HCT116 (cell line): ENCODE measurements around the gene PRG2. TPM values are rescaled to one million over a fixed set of nuclear protein-coding genes. Genes with fewer than 3 reads are reported as not detected.

Experiments used
- ATAC-seq: fragments of 200-7000 bp; cut with Tn5 transposase; 2 replicates; pipeline ENCODE4 v1.9.1; 2020; ENCODE audit warnings: mild to moderate bottlenecking, moderate library complexity
- BruUV-seq: library from RNA; stranded (reverse); fragments of 400-500 nt; replicated peaks from 2 replicates; lab custom pipeline; 2021; lab: Mats Ljungman, UMichigan
- CTCF ChIA-PET: fragments of 300-600 bp; sonication (Branson Sonifier 250); formaldehyde crosslinking; loops from one replicate; lab custom pipeline; 2021; ENCODE audit warnings: antibody characterized with exemption; lab: Charles Lee
- POLR2A ChIA-PET: fragments of 300-600, 350-600 bp; sonication (Branson Sonifier 250); formaldehyde crosslinking; loops from one replicate; lab custom pipeline; 2021; ENCODE audit warnings: antibody characterized with exemption; lab: Charles Lee
- RAD21 ChIA-PET, 2 experiments: fragments of 300-600 bp; sonication (Branson Sonifier 250); formaldehyde crosslinking; loops; one replicate each; lab custom pipeline; 2023; ENCODE audit warnings: low total read pairs in 2 of 2; ENCODE audit not compliant: uncharacterized antibody in 2 of 2, unreplicated experiment in 2 of 2, low non-redundant PET in 1 of 2; lab: Charles Lee
- DNase-seq: peaks from one replicate; pipeline ENCODE4 v3.0.0-alpha.2; 2010; ENCODE audit warnings: low read depth, low spot score
- H2AFZ ChIP-seq: fragments of 200-600 bp; shearing (Covaris generic), sonication (generic); 2 replicates; pipeline ENCODE4 v1.6.1; 2017; ENCODE audit warnings: low read depth, mixed run types, mixed read lengths, antibody characterized with exemption, low read length; ENCODE audit not compliant: poor library complexity, severe bottlenecking
- H3K27ac ChIP-seq: 2 replicates; pipeline ENCODE4 v1.5.1; 2012; ENCODE audit warnings: low read depth, low read length
- H3K27me3 ChIP-seq: fragments of 200-600 bp; sonication (generic); 2 replicates; pipeline ENCODE4 v1.6.1; 2016; ENCODE audit warnings: mixed run types, low read length, mixed read lengths; ENCODE audit not compliant: insufficient read depth
- H3K36me3 ChIP-seq, 2 experiments: fragments of 200-500 bp in 1 of 2; fragments of 200-600 bp in 1 of 2; sonication (Bioruptor generic) in 1 of 2; sonication (generic) in 1 of 2; 2 replicates each; pipeline versions ENCODE4 v1.5.1 to v1.6.1; 2014 to 2016; ENCODE audit warnings: low read length in 2 of 2, inconsistent platforms in 1 of 2, mixed read lengths in 1 of 2, mixed run types in 1 of 2; ENCODE audit not compliant: insufficient read depth in 2 of 2, control insufficient read depth in 1 of 2
- H3K4me1 ChIP-seq, 2 experiments: fragments of 200-600 bp in 1 of 2; sonication (generic) in 1 of 2; 2 replicates each; pipeline versions ENCODE4 v1.5.1 to v1.6.1; 2012 to 2017; ENCODE audit warnings: low read length in 2 of 2, inconsistent platforms in 1 of 2, mild to moderate bottlenecking in 1 of 2, mixed read lengths in 1 of 2, mixed run types in 1 of 2, moderate library complexity in 1 of 2; ENCODE audit not compliant: insufficient read depth in 2 of 2, control insufficient read depth in 1 of 2
- H3K4me2 ChIP-seq: fragments of 200-600 bp; sonication (generic); 2 replicates; pipeline ENCODE4 v1.6.1; 2017; ENCODE audit warnings: mixed run types, low read length, mixed read lengths
- H3K4me3 ChIP-seq, 2 experiments: fragments of 200-600 bp in 1 of 2; sonication (generic) in 1 of 2; replicated peaks in 1 of 2; 2 replicates each; pipeline ENCODE4 v1.5.1; 2011 to 2016; ENCODE audit warnings: low read length in 2 of 2, control low read depth in 1 of 2, low read depth in 1 of 2, mild to moderate bottlenecking in 1 of 2, mixed read lengths in 1 of 2, mixed run types in 1 of 2
- H3K79me2 ChIP-seq: fragments of 200-600 bp; sonication (generic); 2 replicates; pipeline ENCODE4 v1.6.1; 2017; ENCODE audit warnings: mild to moderate bottlenecking, mixed run types, low read length, moderate library complexity, mixed read lengths; ENCODE audit not compliant: insufficient read depth
- H3K9ac ChIP-seq: fragments of 200-600 bp; sonication (generic); 2 replicates; pipeline ENCODE4 v1.6.1; 2016; ENCODE audit warnings: low read length, mixed read lengths
- H3K9me2 ChIP-seq: fragments of 200-600 bp; sonication (generic), shearing (Covaris generic); 2 replicates; pipeline ENCODE4 v1.6.1; 2017; ENCODE audit warnings: mixed run types, mild to moderate bottlenecking, moderate library complexity; ENCODE audit not compliant: insufficient read depth
- H3K9me3 ChIP-seq, 2 experiments: fragments of 200-500 bp in 1 of 2; fragments of 200-600 bp in 1 of 2; sonication (Bioruptor generic) in 1 of 2; sonication (generic) in 1 of 2; 2 replicates each; pipeline ENCODE4 v1.6.1; 2014 to 2017; ENCODE audit warnings: low read length in 2 of 2, mixed read lengths in 2 of 2, inconsistent platforms in 1 of 2, low read depth in 1 of 2, mild to moderate bottlenecking in 1 of 2, mixed run types in 1 of 2, moderate library complexity in 1 of 2; ENCODE audit not compliant: control insufficient read depth in 1 of 2, insufficient read depth in 1 of 2
- H4K20me1 ChIP-seq: fragments of 200-600 bp; sonication (generic), shearing (Covaris generic); 2 replicates; pipeline ENCODE4 v1.6.1; 2017; ENCODE audit warnings: mixed run types, mild to moderate bottlenecking, moderate library complexity; ENCODE audit not compliant: insufficient read depth
- CEBPB ChIP-seq: IDR thresholded peaks from 2 replicates; pipeline ENCODE4 v1.6.1; 2012; ENCODE audit warnings: low read depth
- EGR1 ChIP-seq: IDR thresholded peaks from 2 replicates; pipeline ENCODE4 v1.6.1; 2012; ENCODE audit warnings: low read depth
- ELF1 ChIP-seq: IDR thresholded peaks from 2 replicates; pipeline ENCODE4 v1.6.1; 2012; ENCODE audit warnings: low read depth, borderline replicate concordance
- EZH2 ChIP-seq: fragments of 200-600 bp; sonication (generic); IDR thresholded peaks from 2 replicates; pipeline ENCODE4 v1.6.1; 2017; ENCODE audit warnings: antibody characterized with exemption, mixed run types
- EZH2phosphoT487 ChIP-seq: fragments of 200-600 bp; IDR thresholded peaks from 2 replicates; pipeline ENCODE4 v1.6.1; 2018; ENCODE audit warnings: antibody characterized with exemption, borderline replicate concordance
- FOSL1 ChIP-seq: IDR thresholded peaks from 2 replicates; pipeline ENCODE4 v1.6.1; 2012; ENCODE audit warnings: low read depth
- POLR2A ChIP-seq: IDR thresholded peaks from 2 replicates; pipeline ENCODE4 v1.7.0; 2011; ENCODE audit warnings: borderline replicate concordance; ENCODE audit not compliant: insufficient read depth, insufficient read length; ENCODE audit errors: extremely low read depth
- POLR2AphosphoS5 ChIP-seq: IDR thresholded peaks from 2 replicates; pipeline ENCODE4 v1.6.1; 2011; ENCODE audit warnings: mild to moderate bottlenecking, low read depth, low read length, moderate library complexity
- RAD21 ChIP-seq: IDR thresholded peaks from 2 replicates; pipeline ENCODE4 v1.6.1; 2012; ENCODE audit warnings: low read depth, mild to moderate bottlenecking
- SIN3A ChIP-seq: IDR thresholded peaks from 2 replicates; pipeline ENCODE4 v1.6.1; 2012; ENCODE audit warnings: low read depth
- SP1 ChIP-seq: IDR thresholded peaks from 2 replicates; pipeline ENCODE4 v1.6.1; 2012; ENCODE audit warnings: low read depth
- YY1 ChIP-seq: IDR thresholded peaks from 2 replicates; pipeline ENCODE4 v1.6.1; 2011; ENCODE audit warnings: low read length, low read depth, moderate library complexity, mild to moderate bottlenecking; ENCODE audit not compliant: insufficient replicate concordance; ENCODE audit errors: extremely low read depth
- ZNF274 ChIP-seq: fragments of 200-500 bp; sonication (Bioruptor generic); IDR thresholded peaks from 2 replicates; pipeline ENCODE4 v1.6.1; 2014; ENCODE audit warnings: mild to moderate bottlenecking, low read depth, low read length, inconsistent platforms
- intact Hi-C: fragments of 100-400 bp; cut with micrococcal nuclease; formaldehyde crosslinking; loops from 2 replicates; pipeline ENCODE4 v1.10.0; 2022
- total RNA-seq: library from RNA; stranded (reverse); gene quantifications from one replicate; pipeline ENCODE4 v1.2.1, GENCODE V29; 2021; ENCODE audit not compliant: unreplicated experiment
- TF ChIP-seq, protein P1 (sequence below), 3 experiments: fragments of 200-600 bp in 1 of 3; sonication (generic) in 1 of 3; IDR thresholded peaks in 2 of 3; conservative IDR thresholded peaks in 1 of 3; 2 replicates each; pipeline ENCODE4 v1.5.1; 2012 to 2017; ENCODE audit warnings: low read depth in 2 of 3, low read length in 2 of 3, antibody characterized with exemption in 1 of 3, borderline replicate concordance in 1 of 3, control low read depth in 1 of 3, mild to moderate bottlenecking in 1 of 3, mixed read lengths in 1 of 3, mixed run types in 1 of 3, moderate library complexity in 1 of 3; ENCODE audit not compliant: insufficient read depth in 1 of 3
- TF ChIP-seq, protein P2 (sequence below): IDR thresholded peaks from 2 replicates; pipeline ENCODE4 v1.6.1; 2012; ENCODE audit warnings: low read depth

Gene PRG2
- total RNA-seq, 1 experiment from 2014 or later = 0.81 TPM

DNA sequence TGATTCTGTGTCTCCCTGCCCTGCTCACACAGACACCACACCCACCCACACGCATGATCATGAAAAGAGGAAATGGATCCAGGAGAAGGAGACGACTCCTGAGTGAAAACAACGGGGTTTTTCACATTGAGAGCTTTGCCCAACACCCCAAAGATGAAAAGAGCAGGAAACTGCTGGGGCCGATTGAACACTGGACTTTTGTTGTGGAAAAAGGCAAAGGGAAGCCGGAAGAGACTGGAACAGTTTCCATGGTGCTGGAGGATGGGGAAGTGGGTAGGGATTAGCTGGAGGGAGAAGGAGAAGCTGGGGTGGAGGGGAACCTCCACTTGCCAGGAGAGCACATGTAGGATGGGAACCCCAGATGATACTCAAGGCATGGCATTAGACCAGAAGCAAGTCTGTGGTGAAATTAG is 41.7 kb upstream of the PRG2 start:
- Histone ChIP-seq H3K9me3 (no peaks in the 10 kb centered on the region), H3K4me3 (no peak overlapping the region), H4K20me1 (no peaks in the 10 kb centered on the region), H2AFZ (no peak overlapping the region), H3K27me3 (peaks cover 22% of the 10 kb centered on the region), H3K4me2 (no peak overlapping the region), H3K4me1 (peaks cover 2 to 6% of the 10 kb centered on the region in 2 experiments; a peak in 3 of 4 replicates), H3K27ac (no peak overlapping the region), H3K36me3 (no peaks in the 10 kb centered on the region), H3K9me2 (no peaks in the 10 kb centered on the region), H3K9ac (no peak overlapping the region), H3K79me2 (no peaks in the 10 kb centered on the region)
- BruUV-seq = no TSS peak
- RAD21 ChIA-PET = no interaction called here
- POLR2A ChIA-PET = no interaction called here
- CTCF ChIA-PET = no interaction called here
- DNase-seq (no peak), ATAC-seq (no peak)
- intact Hi-C loops = no loop called here
- TF ChIP-seq CEBPB = no peak
- TF ChIP-seq, protein P1, sequence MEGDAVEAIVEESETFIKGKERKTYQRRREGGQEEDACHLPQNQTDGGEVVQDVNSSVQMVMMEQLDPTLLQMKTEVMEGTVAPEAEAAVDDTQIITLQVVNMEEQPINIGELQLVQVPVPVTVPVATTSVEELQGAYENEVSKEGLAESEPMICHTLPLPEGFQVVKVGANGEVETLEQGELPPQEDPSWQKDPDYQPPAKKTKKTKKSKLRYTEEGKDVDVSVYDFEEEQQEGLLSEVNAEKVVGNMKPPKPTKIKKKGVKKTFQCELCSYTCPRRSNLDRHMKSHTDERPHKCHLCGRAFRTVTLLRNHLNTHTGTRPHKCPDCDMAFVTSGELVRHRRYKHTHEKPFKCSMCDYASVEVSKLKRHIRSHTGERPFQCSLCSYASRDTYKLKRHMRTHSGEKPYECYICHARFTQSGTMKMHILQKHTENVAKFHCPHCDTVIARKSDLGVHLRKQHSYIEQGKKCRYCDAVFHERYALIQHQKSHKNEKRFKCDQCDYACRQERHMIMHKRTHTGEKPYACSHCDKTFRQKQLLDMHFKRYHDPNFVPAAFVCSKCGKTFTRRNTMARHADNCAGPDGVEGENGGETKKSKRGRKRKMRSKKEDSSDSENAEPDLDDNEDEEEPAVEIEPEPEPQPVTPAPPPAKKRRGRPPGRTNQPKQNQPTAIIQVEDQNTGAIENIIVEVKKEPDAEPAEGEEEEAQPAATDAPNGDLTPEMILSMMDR (IDR thresholded peaks at IDR 0.05 in 2 of 3, conservative IDR thresholded peaks at IDR 0.05 in 1 of 3; ENCODE audit: borderline replicate concordance in 1 of 3, insufficient read depth in 1 of 3, low read depth in 2 of 3, low read length in 2 of 3) = no peak
- TF ChIP-seq SIN3A = no peak
- no peak for TF ChIP-seq SP1
- no peak for TF ChIP-seq EZH2
- TF ChIP-seq ZNF274 = no peak
- no peak for TF ChIP-seq EZH2phosphoT487
- TF ChIP-seq, protein P2, sequence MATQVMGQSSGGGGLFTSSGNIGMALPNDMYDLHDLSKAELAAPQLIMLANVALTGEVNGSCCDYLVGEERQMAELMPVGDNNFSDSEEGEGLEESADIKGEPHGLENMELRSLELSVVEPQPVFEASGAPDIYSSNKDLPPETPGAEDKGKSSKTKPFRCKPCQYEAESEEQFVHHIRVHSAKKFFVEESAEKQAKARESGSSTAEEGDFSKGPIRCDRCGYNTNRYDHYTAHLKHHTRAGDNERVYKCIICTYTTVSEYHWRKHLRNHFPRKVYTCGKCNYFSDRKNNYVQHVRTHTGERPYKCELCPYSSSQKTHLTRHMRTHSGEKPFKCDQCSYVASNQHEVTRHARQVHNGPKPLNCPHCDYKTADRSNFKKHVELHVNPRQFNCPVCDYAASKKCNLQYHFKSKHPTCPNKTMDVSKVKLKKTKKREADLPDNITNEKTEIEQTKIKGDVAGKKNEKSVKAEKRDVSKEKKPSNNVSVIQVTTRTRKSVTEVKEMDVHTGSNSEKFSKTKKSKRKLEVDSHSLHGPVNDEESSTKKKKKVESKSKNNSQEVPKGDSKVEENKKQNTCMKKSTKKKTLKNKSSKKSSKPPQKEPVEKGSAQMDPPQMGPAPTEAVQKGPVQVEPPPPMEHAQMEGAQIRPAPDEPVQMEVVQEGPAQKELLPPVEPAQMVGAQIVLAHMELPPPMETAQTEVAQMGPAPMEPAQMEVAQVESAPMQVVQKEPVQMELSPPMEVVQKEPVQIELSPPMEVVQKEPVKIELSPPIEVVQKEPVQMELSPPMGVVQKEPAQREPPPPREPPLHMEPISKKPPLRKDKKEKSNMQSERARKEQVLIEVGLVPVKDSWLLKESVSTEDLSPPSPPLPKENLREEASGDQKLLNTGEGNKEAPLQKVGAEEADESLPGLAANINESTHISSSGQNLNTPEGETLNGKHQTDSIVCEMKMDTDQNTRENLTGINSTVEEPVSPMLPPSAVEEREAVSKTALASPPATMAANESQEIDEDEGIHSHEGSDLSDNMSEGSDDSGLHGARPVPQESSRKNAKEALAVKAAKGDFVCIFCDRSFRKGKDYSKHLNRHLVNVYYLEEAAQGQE = no peak
- TF ChIP-seq POLR2AphosphoS5 = no peak
- TF ChIP-seq POLR2A = no peak
- TF ChIP-seq YY1 = no peak
- no peak for TF ChIP-seq FOSL1
- TF ChIP-seq ELF1 = no peak
- no peak for TF ChIP-seq RAD21
- no peak for TF ChIP-seq EGR1
